NCI-H146 treated with DMSO at 0.1 percent for 48 hours (cell line): Measurements from ENCODE around the gene CLDN18.

Experiments
- DNase-seq: peaks from one replicate; lab custom pipeline; 2025; ENCODE audit not compliant: unreplicated experiment; lab: John Stamatoyannopoulos, UW

The CLDN18 gene

GRCh38 chr3:138023754-138024153 is 13.8 kb downstream of the CLDN18 start:
- no peak for DNase-seq

DNA sequence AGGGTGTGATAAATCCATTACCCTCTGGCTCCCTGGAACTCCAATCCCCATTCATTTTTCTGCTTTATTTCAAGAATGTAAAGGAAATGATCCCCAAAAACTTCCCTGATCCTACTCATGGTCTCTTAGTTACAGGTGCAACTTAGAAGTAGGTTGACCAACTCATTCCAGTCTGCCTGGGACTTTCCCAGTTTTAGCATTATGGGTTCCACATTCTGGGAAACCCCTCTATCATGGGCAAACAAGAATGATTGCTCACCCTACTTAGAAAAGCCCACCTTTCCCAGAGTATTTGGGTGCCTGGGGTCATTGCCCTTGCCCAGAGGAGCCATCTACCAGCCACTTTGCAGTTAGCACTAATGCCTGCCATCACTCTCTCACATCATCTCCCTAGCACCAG is 15.6 kb downstream of the CLDN18 start:
- DNase-seq = no peak

- no peak for DNase-seq
Observed at GRCh38 chr3:138027821-138028220, 17.9 kb downstream of the CLDN18 start.

DNA sequence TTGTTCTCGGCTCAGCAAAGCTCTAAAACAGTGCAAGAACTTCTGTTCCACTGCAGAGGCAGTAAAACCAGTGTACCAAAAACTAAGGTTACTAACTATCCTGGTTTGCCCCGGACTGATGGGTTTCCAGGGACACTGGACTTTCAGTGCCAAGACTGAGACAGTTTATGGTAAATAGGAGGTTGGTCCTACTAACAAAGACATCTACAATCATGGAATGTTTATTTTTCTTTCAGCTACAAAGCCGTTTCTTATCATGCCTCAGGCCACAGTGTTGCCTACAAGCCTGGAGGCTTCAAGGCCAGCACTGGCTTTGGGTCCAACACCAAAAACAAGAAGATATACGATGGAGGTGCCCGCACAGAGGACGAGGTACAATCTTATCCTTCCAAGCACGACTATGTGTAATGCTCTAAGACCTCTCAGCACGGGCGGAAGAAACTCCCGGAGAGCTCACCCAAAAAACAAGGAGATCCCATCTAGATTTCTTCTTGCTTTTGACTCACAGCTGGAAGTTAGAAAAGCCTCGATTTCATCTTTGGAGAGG is 20.8 kb downstream of the CLDN18 start:
- DNase-seq = no peak

DNA sequence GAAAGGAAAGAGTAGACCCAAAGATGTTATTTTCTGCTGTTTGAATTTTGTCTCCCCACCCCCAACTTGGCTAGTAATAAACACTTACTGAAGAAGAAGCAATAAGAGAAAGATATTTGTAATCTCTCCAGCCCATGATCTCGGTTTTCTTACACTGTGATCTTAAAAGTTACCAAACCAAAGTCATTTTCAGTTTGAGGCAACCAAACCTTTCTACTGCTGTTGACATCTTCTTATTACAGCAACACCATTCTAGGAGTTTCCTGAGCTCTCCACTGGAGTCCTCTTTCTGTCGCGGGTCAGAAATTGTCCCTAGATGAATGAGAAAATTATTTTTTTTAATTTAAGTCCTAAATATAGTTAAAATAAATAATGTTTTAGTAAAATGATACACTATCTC is 21.6 kb downstream of the CLDN18 start:
- DNase-seq = no peak

GRCh38 chr3:138032567-138032966 is 22.6 kb downstream of the CLDN18 start:
- no peak for DNase-seq

- DNase-seq = no peak
Observed at GRCh38 chr3:138033202-138033691, 23.3 kb downstream of the CLDN18 start.

DNA sequence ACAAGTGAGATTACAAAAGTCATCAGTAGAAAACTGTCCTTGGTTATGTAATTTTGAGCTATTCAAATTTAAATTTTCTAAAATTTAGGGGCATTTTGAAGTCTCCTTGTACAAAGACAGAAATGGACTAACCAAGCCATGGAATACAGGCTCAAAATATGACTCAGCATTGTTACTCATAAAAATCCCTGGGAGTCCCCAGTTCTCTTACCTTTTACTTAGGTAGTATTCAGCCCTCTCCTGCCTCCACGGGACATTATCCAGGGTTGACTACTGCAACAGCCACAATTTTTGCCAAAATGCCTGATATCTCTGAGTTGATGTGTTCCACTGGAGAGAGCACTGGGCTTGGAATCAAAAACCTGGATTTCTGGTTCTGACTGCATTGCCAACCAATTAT is 25.0 kb downstream of the CLDN18 start:
- no peak for DNase-seq

- no peak for DNase-seq
Observed at GRCh38 chr3:138036572-138036971, 26.6 kb downstream of the CLDN18 start.

- DNase-seq = no peak
Observed at GRCh38 chr3:138038725-138039462, 28.9 kb downstream of the CLDN18 start.

DNA sequence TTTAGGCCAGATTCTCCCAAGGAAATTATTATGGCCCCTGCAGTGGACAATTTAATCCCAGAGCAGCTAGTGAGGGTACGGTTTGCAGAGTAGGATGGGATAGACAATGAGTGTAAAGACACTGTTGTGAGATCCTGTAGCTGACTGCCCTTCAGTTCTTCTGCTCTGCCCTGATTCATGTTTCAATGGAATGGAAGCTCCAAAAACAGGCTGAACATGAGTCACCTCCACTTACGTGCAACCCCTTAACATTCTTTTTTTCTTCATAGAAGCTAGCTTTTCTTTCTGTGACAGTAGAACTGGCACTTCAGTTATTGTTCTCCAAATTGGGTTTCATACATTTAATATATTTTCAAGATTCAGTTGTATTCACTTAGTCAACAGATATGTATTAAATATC is 32.1 kb downstream of the CLDN18 start:
- no peak for DNase-seq

GRCh38 chr3:138043266-138044029 is 33.5 kb downstream of the CLDN18 start:
- DNase-seq = no peak

DNA sequence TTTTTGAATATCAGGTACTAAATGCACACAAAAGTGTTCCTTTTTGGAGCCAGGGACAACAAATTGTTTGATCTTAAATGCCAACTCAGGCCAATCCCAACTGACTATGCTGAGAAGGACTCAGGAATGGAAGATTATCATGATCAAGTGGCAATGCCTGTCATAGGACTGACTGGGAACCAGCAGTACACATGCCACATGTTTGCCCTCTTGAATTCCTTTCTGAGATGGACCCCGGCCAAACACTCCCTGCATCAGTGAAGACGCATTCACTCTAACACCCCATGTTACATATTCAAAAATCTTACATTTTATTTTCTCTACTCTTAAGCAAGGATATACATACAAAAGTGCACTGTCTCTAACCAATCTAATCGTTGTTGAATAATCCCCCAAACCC is 36.1 kb downstream of the CLDN18 start:
- no peak for DNase-seq

DNA sequence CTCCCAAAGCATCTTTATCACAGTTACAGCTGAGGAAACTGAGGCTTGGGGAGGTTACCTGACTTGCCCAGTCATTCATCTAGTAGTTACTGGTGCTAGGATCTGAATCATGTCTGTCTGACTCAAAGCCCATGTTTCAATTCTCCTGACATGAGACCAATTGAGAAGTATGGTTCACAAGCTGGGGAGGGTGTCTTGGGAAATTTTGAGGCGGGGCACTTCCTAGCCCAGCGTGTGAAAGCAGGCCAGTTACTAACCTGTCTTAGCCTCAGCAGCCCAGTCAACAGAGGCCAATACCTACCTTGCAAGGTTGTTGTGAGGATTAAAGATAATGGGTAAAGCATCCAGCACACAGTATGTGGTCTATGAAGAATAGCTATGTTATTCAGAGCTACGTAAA is 37.0 kb downstream of the CLDN18 start:
- no peak for DNase-seq

- no peak for DNase-seq
Observed at GRCh38 chr3:138047596-138048158, 37.7 kb downstream of the CLDN18 start.

GRCh38 chr3:138049157-138049919 is 39.4 kb downstream of the CLDN18 start:
- DNase-seq = no peak

DNA sequence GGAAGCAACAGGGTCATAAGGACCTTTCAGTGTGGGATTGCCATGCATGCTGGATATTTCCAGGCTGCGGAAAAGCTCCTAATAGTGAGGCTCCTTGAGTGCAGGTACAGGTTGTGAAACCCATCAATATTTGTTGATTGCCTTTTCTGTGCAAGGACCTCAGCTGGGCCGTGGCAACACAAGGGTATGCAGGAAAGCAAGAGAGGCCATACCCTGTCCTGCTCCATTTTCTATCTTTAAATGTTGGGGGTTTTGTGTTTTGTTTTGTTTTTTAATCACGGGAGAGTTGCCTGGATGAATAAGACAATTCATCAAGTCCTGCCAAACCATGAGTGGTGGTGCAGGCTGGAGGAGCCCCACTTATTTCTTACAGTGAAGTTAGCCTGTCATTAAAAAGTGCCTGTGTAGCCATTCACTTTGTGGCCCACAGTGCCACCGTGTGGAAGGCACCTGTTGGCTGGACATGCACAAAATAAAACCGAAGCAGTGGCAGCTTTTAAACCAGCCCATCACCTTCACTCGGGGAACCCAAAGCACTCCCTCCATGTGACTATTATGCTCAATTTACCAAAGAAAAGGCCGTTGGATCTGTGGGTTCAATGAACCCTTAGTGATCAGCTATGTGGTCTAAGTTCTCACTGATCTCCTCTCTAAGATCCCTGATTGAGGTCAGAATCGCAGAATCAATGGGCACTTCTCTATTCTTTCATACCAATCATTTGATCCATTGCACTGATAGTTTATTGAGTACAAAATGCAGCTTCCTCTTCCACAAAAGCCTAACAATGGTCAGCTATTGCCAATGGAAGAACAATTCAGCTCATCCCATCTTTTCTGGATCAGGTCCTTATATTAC is 42.2 kb downstream of the CLDN18 start:
- DNase-seq = peak; percentile 35

DNA sequence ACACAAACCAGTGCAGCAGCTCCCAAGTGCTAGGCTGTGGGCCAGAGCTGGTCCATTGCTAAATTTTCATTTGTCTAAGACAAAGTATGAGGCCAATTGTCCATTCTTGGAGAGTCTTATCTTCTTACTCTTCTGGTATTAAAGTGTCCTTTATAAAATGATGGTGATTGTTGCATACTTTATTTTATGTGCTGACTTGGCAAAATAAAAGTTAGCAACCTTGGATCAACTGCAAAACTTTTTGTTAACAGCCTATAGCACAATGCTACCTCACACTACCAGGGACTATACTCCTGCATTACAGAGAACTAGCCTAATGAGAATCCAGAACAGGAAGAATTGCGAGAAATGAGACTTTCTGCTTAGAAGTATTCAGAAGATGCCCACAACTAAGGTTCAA is 44.1 kb downstream of the CLDN18 start:
- DNase-seq = no peak

GRCh38 chr3:138057384-138057783 is 47.4 kb downstream of the CLDN18 start:
- no peak for DNase-seq

DNA sequence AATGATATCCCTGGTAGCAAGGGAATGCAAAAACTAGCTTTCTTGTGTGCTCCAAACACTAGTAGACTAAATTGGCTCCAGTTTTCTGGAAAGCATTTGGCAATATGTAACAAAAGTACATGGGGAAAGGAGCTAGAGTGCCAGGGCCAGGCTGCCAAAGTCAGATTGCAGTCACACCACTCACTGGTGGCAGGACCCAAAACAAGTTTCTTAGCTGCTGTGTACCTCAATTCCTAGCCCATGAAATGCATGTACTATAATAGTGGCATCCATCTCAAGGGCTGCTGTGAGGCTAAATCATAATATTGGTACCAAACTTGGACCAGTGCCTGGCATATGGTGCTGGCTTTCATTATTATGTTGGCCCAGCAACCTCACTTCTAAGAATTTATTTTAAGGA is 49.3 kb downstream of the CLDN18 start:
- DNase-seq = no peak
